ENCODE measurements around the gene SLC29A2.
"Not testable (repeated sequence)": the region's sequence is repeated elsewhere in the genome, so short reads cannot be mapped to it uniquely, and the experiment has no call there.

The SLC29A2 gene

DNA sequence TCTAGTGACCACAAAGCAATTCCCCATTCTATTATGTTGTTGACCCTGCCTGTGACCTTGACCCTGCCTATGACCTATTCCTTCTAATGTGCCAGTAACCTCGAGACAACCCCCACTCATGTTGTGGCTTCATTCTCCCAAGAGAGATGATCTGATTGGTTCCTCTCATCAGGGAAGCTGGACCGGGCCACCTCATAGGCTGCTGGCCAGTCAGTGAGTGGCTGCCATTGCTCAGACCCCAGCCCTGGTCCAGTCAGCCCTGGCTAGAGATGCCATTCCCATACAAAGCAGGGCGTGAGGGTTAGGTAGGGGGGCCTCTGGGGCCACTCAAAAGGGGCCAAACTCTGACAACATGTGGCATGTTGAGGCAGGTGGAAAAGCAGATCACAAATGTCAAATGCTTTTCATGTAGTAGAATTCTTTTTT, 11.9 kb downstream of the SLC29A2 start:
- TF ChIP-seq CTCF (IDR thresholded peaks at IDR 0.05; ENCODE audit: insufficient read depth, low read depth, low read length, missing control alignments) = no peak
- no peak overlapping the region for H3K4me3 ChIP-seq (ENCODE audit: low read depth, low read length)
- DNase-seq (ENCODE audit: low read depth) = no peak

DNA sequence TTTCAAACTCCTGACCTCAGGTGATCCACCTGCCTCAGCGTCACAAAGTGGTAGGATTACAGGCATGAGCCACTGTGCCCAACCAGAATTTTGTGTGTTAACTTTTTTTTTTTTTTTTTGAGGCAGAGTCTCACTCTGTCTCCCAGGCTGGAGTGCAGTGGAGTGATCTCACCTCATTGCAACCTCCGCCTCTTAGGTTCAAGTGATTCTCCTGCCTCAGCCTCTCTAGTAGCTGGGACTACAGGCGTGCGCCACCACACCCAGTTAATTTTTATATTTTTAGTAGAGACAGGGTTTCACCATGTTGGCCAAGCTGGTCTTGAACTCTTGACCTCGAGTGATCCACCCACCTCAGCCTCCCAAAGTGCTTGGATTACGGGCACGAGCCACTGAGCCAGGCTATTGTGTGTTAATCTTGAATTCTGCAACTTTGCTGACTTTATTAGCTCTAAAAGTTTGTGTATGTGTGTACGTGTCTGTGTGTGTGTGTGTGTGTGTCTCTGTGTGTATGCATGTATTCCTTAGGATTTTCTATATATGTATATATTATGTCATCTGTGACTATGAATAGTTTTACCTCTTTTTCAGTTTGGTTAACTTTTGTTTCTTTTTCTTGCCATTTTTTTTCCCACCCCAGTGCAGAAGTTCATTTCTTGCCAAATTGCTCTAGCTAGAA, 20.9 kb downstream of the SLC29A2 start:
- H3K4me3 ChIP-seq (ENCODE audit: low read depth, low read length); DNase-seq (ENCODE audit: low read depth): not testable (repeated sequence)

- no peak for TF ChIP-seq CTCF (IDR thresholded peaks at IDR 0.05; ENCODE audit: insufficient read depth, low read depth, low read length, missing control alignments)
- no peak for DNase-seq (ENCODE audit: low read depth)
- no peak overlapping the region for H3K4me3 ChIP-seq (ENCODE audit: low read depth, low read length)
These were observed 22.5 kb downstream of the SLC29A2 start for GRCh38 chr11:66349084-66349386.

GRCh38 chr11:66347425-66348276, 23.9 kb downstream of the SLC29A2 start, which contains the start of gene B4GAT1:
Gene B4GAT1 (minus strand): TSS chr11:66347629. CDS start chr11:66347545, 84 bp downstream.
- peak; percentile 94 for DNase-seq (ENCODE audit: low read depth)
- no peak for TF ChIP-seq CTCF (IDR thresholded peaks at IDR 0.05; ENCODE audit: insufficient read depth, low read depth, low read length, missing control alignments)
- peak within 1 kb of the TSS; percentile 95 for H3K4me3 ChIP-seq (ENCODE audit: low read depth, low read length)

- no peak for DNase-seq (ENCODE audit: low read depth)
- TF ChIP-seq CTCF (IDR thresholded peaks at IDR 0.05; ENCODE audit: insufficient read depth, low read depth, low read length, missing control alignments) = no peak
- H3K4me3 ChIP-seq (ENCODE audit: low read depth, low read length) = peak overlapping the region; percentile 95
These were observed 24.8 kb downstream of the SLC29A2 start for GRCh38 chr11:66346476-66347424.

DNA sequence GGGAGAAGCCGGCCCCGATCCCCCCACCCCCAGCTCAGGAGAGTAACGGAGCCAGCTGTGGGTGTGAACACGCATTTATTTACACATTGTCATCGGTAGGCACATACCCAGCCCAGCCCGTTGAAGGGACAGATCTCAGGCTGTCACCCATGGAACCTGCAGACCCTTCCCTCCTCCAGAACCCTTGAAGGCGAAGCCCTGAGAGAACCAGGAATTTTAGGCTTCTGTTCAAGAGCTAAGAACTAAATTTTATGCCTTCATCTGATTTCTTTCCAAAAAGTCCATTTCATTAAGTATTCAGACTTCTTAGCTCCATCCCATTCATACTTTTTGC, 26.3 kb downstream of the SLC29A2 start:
- DNase-seq (ENCODE audit: low read depth) = no peak
- TF ChIP-seq CTCF (IDR thresholded peaks at IDR 0.05; ENCODE audit: insufficient read depth, low read depth, low read length, missing control alignments) = no peak
- peak overlapping the region; percentile 99 for H3K4me3 ChIP-seq (ENCODE audit: low read depth, low read length)
